CD8-positive, alpha-beta memory T cell (primary cell): Measurements from ENCODE around the gene ZNF823. TPM values are rescaled to one million over a fixed set of nuclear protein-coding genes. Genes with fewer than 3 reads are reported as not detected.
A peak's percentile ranks its signal among the peaks of the same experiment; 100 is the strongest.

Experiments
- CTCF ChIA-PET: fragments of 350-600 bp; sonication (Branson Sonifier 250); formaldehyde crosslinking; loops from one replicate; lab custom pipeline; 2021; ENCODE audit warnings: antibody characterized with exemption; lab: Charles Lee
- POLR2A ChIA-PET: fragments of 350-600 bp; sonication (Branson Sonifier 250); formaldehyde crosslinking; loops from one replicate; lab custom pipeline; 2021; ENCODE audit warnings: antibody characterized with exemption; lab: Charles Lee
- DNase-seq, 5 donors: peaks; one replicate each; pipeline versions ENCODE4 v3.0.0 to v3.0.0-alpha.2; 2020 to 2022; ENCODE audit warnings: mixed read lengths in 1 of 5
- H3K27ac ChIP-seq: one replicate; pipeline ENCODE4 v1.7.0; 2013; ENCODE audit warnings: low read depth, mild to moderate bottlenecking, low read length, moderate library complexity
- H3K27me3 ChIP-seq: 2 replicates; pipeline ENCODE4 v1.7.0; 2013; ENCODE audit warnings: low read length, mild to moderate bottlenecking; ENCODE audit not compliant: insufficient read depth, poor library complexity, severe bottlenecking
- H3K36me3 ChIP-seq: 2 replicates; pipeline ENCODE4 v1.7.0; 2013; ENCODE audit warnings: mild to moderate bottlenecking, low read length, moderate library complexity; ENCODE audit not compliant: insufficient read depth
- H3K4me1 ChIP-seq: 2 replicates; pipeline ENCODE4 v1.7.0; 2013; ENCODE audit warnings: mild to moderate bottlenecking, low read length, moderate library complexity; ENCODE audit not compliant: insufficient read depth
- H3K4me3 ChIP-seq: 2 replicates; pipeline ENCODE4 v1.7.0; 2013; ENCODE audit warnings: mild to moderate bottlenecking, low read length
- H3K9me3 ChIP-seq: 2 replicates; pipeline ENCODE4 v1.7.0; 2013; ENCODE audit warnings: mild to moderate bottlenecking, low read length
- H3K27ac Mint-ChIP-seq, 8 donors: one replicate each; pipeline ENCODE4 v1.8.0; 2020 to 2021; ENCODE audit warnings: mixed read lengths in 8 of 8, mild to moderate bottlenecking in 6 of 8, inconsistent platforms in 3 of 8, moderate library complexity in 3 of 8
- H3K27me3 Mint-ChIP-seq, 2 donors: one replicate each; pipeline ENCODE4 v1.8.0; 2020 to 2021; ENCODE audit warnings: mixed read lengths in 2 of 2, mild to moderate bottlenecking in 1 of 2, moderate library complexity in 1 of 2
- H3K36me3 Mint-ChIP-seq, 3 donors: one replicate each; pipeline ENCODE4 v1.8.0; 2020 to 2021; ENCODE audit warnings: mixed read lengths in 3 of 3, inconsistent platforms in 1 of 3, mild to moderate bottlenecking in 1 of 3
- H3K4me1 Mint-ChIP-seq, 3 donors: one replicate each; pipeline ENCODE4 v1.8.0; 2020 to 2021; ENCODE audit warnings: mixed read lengths in 3 of 3, inconsistent platforms in 1 of 3, mild to moderate bottlenecking in 1 of 3
- H3K4me3 Mint-ChIP-seq, 7 donors: one replicate each; pipeline ENCODE4 v1.8.0; 2020 to 2021; ENCODE audit warnings: mixed read lengths in 7 of 7, mild to moderate bottlenecking in 6 of 7, moderate library complexity in 4 of 7, inconsistent platforms in 2 of 7
- H3K9me3 Mint-ChIP-seq, 5 donors: one replicate each; pipeline ENCODE4 v1.8.0; 2020 to 2022; ENCODE audit warnings: mixed read lengths in 5 of 5, mild to moderate bottlenecking in 3 of 5, moderate library complexity in 2 of 5, inconsistent platforms in 1 of 5
- polyA plus RNA-seq: library from polyadenylated mRNA; unstranded; fragments of 300-500 nt; fragmentation: Illumina TruSeq; gene quantifications from one replicate; pipeline ENCODE4 v1.2.3, GENCODE V29; 2021
- total RNA-seq, 2 experiments: library from RNA; stranded (reverse); gene quantifications; one replicate each; pipeline ENCODE4 v1.2.3, GENCODE V29; 2021

ZNF823 gene
- total and polyA plus RNA-seq, 3 experiments from 2014 or later = 3.6 to 4.6 (median 4.4) TPM

GRCh38 chr19:11699931-11700794 is 38.6 kb downstream of the ZNF823 start:
- DNase-seq = peak in 2 of 5 donors; percentile 1 to 6

GRCh38 chr19:11698231-11698630 is 40.5 kb downstream of the ZNF823 start:
- Histone ChIP-seq H3K36me3 (no peaks in the 10 kb centered on the region), H3K27me3 (peaks cover 6% of the 10 kb centered on the region), H3K27ac (no peak overlapping the region), H3K4me1 (no peaks in the 10 kb centered on the region), H3K4me3 (no peak overlapping the region), H3K9me3 (no peaks in the 10 kb centered on the region)
- no peaks in the 10 kb centered on the region for H3K36me3 Mint-ChIP-seq
- peaks cover 11 to 19% (median 18%) of the 10 kb centered on the region in 3 donors for H3K4me1 Mint-ChIP-seq
- peaks cover 24 to 40% of the 10 kb centered on the region in 2 donors for H3K27me3 Mint-ChIP-seq
- ChIA-PET POLR2A (no interaction called here), CTCF (interaction anchor here (1.0 to 1.6 kb wide), 2 partner anchors 39 to 404 kb away, joined by 3 read pairs; no protein-coding TSS in a partner anchor)
- peaks cover 0 to 3% (median 0%) of the 10 kb centered on the region in 5 donors for H3K9me3 Mint-ChIP-seq
- DNase-seq = no peak
- H3K4me3 Mint-ChIP-seq = no peak overlapping the region
- H3K27ac Mint-ChIP-seq = peak overlapping the region in 1 of 8 donors; percentile 39

More at GRCh38 chr19:11699931-11700794, 38.6 kb downstream of the ZNF823 start:
- Mint-ChIP-seq H3K4me1 (peaks cover 0 to 5% (median 3%) of the 10 kb centered on the region in 3 donors), H3K27ac (peak overlapping the region in 1 of 8 donors; percentile 82), H3K36me3 (no peaks in the 10 kb centered on the region), H3K27me3 (peaks cover 9 to 23% of the 10 kb centered on the region in 2 donors), H3K9me3 (peaks cover 0 to 3% (median 0%) of the 10 kb centered on the region in 5 donors), H3K4me3 (no peak overlapping the region)
- CTCF ChIA-PET = interaction anchor here (0.7 to 1.3 kb wide), 5 partner anchors 22 to 98 kb away, joined by 3 to 5 read pairs (median 3); partner anchors contain the start of gene ZNF491
- Histone ChIP-seq H3K27me3 (no peaks in the 10 kb centered on the region), H3K27ac (no peak overlapping the region), H3K36me3 (no peaks in the 10 kb centered on the region), H3K4me3 (no peak overlapping the region), H3K4me1 (no peaks in the 10 kb centered on the region), H3K9me3 (no peaks in the 10 kb centered on the region)
- POLR2A ChIA-PET = no interaction called here

DNA sequence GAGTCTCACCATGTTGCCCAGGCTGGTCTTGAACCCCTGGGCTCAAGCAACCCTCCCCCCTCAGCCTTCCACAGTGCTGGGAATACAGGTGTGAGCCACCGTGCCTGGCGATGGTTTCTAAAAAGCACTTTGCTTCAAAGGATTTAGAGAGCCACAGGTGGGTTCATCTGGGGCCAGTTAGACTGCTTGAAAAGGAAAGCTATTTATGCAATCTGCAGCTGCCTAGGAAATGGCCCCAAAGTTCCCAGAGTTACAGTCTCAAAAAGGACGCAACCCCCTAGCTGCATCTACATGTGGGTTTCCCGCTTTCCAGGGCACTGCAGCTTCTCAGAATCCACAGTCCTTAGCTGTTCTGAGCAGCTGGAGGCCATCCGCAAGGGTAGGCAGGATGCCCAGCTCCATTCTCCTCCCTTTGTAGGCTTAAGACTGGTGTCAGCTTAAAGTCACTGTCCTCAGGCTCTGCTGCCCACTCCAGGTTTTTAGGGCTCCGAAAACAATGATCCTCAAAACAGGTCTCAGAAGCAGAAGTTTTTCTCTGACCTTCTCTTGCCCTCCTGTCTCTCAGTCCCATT is 41.4 kb downstream of the ZNF823 start:
- POLR2A ChIA-PET = no interaction called here
- H3K27ac Mint-ChIP-seq = no peak overlapping the region
- Histone ChIP-seq H3K9me3 (no peaks in the 10 kb centered on the region), H3K36me3 (no peaks in the 10 kb centered on the region), H3K4me3 (no peak overlapping the region), H3K27me3 (peaks cover 6% of the 10 kb centered on the region), H3K27ac (no peak overlapping the region), H3K4me1 (no peaks in the 10 kb centered on the region)
- H3K27me3 Mint-ChIP-seq = peaks cover 30 to 47% of the 10 kb centered on the region in 2 donors
- H3K9me3 Mint-ChIP-seq = peaks cover 0 to 3% (median 0%) of the 10 kb centered on the region in 5 donors
- CTCF ChIA-PET = interaction anchor here (1.0 to 1.6 kb wide), 2 partner anchors 40 to 404 kb away, joined by 3 read pairs; no protein-coding TSS in a partner anchor
- no peak for DNase-seq
- peaks cover 11 to 23% (median 18%) of the 10 kb centered on the region in 3 donors for H3K4me1 Mint-ChIP-seq
- H3K4me3 Mint-ChIP-seq = no peak overlapping the region
- H3K36me3 Mint-ChIP-seq = peaks cover 0 to 2% (median 0%) of the 10 kb centered on the region in 3 donors

DNA sequence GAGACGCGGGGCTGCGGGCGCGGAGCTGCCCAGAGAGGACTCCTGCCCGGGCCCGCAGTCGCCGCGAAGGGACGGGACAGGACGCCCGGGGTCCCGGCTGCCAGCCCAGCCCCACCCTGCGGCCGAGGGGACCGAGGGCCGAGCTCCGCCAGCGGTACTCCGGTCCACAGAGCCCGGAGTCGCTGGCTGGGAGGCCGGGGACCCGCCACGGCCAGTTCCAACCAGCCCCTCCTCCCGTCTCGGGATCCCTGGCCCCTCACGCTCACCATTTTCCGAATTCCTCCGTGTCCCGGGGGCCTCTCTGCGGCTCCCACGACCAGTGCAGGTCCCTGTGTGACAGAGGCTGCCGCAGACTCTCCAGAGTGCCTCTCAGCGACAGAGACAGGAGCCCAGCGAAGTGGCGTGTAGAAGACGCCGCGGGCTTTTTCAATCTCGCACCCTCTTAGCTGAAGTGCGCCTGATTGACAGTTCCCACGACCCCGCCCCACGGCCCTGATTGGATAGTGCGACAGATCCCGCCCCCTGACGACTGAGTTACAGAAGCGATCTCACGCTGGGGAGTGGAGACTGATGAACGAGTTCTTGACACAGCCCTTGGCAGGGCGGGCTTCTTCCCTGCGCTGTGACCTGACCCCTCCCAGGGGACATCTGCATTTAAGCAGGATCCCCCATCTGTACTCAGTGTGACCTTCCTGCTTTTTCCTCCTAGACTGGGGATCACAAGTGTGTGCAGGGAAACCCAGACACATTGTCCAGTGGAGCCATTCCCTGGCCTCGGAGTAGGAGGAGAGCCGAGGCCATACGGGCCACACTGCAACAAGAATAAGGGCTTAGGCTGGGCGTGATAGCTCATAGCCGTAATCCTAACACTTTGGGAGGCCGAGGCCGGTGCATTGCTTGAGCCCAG is 44.0 kb downstream of the ZNF823 start:
- CTCF ChIA-PET = no interaction called here
- POLR2A ChIA-PET = no interaction called here

GRCh38 chr19:11693505-11694499 is 44.9 kb downstream of the ZNF823 start:
- no peak for DNase-seq
- Histone ChIP-seq H3K27ac (peak overlapping the region; percentile 43), H3K4me1 (no peaks in the 10 kb centered on the region), H3K4me3 (peak overlapping the region; percentile 51), H3K36me3 (no peaks in the 10 kb centered on the region), H3K9me3 (no peaks in the 10 kb centered on the region), H3K27me3 (peaks cover 6% of the 10 kb centered on the region)
- H3K4me3 Mint-ChIP-seq = peak overlapping the region in 6 of 7 donors; percentile 25 to 82 (median 61)
- peaks cover 0 to 7% (median 3%) of the 10 kb centered on the region in 5 donors for H3K9me3 Mint-ChIP-seq
- CTCF ChIA-PET = no interaction called here
- peaks cover 0 to 7% (median 2%) of the 10 kb centered on the region in 3 donors for H3K36me3 Mint-ChIP-seq
- POLR2A ChIA-PET = no interaction called here
- no peak overlapping the region for H3K27ac Mint-ChIP-seq
- H3K4me1 Mint-ChIP-seq = peaks cover 11 to 20% (median 14%) of the 10 kb centered on the region in 3 donors
- peaks cover 42 to 66% of the 10 kb centered on the region in 2 donors for H3K27me3 Mint-ChIP-seq

More for the DNA sequence above, 44.0 kb downstream of the ZNF823 start:
- peak overlapping the region in 4 of 8 donors; percentile 29 to 73 (median 37) for H3K27ac Mint-ChIP-seq
- Histone ChIP-seq H3K4me1 (no peaks in the 10 kb centered on the region), H3K4me3 (peak overlapping the region; percentile 51), H3K27ac (peak overlapping the region; percentile 43), H3K9me3 (no peaks in the 10 kb centered on the region), H3K36me3 (no peaks in the 10 kb centered on the region), H3K27me3 (peaks cover 6% of the 10 kb centered on the region)
- H3K9me3 Mint-ChIP-seq = peaks cover 0 to 4% (median 0%) of the 10 kb centered on the region in 5 donors
- peaks cover 39 to 60% of the 10 kb centered on the region in 2 donors for H3K27me3 Mint-ChIP-seq
- peaks cover 11 to 20% (median 14%) of the 10 kb centered on the region in 3 donors for H3K4me1 Mint-ChIP-seq
- peak overlapping the region; percentile 61 to 92 (median 88) for H3K4me3 Mint-ChIP-seq
- peaks cover 0 to 5% (median 2%) of the 10 kb centered on the region in 3 donors for H3K36me3 Mint-ChIP-seq
- peak; percentile 51 to 73 (median 55) for DNase-seq

- Mint-ChIP-seq H3K27ac (no peak overlapping the region), H3K36me3 (peaks cover 0 to 7% (median 2%) of the 10 kb centered on the region in 3 donors), H3K27me3 (peaks cover 45 to 68% of the 10 kb centered on the region in 2 donors), H3K4me3 (peak overlapping the region in 1 of 7 donors; percentile 50), H3K4me1 (peaks cover 11 to 20% (median 14%) of the 10 kb centered on the region in 3 donors), H3K9me3 (peaks cover 3 to 16% (median 7%) of the 10 kb centered on the region in 5 donors)
- H3K4me3 ChIP-seq = no peak overlapping the region
- POLR2A ChIA-PET = no interaction called here
- no peak overlapping the region for H3K27ac ChIP-seq
- DNase-seq = no peak
- H3K9me3 ChIP-seq = no peaks in the 10 kb centered on the region
- H3K36me3 ChIP-seq = no peaks in the 10 kb centered on the region
- H3K27me3 ChIP-seq = peaks cover 6% of the 10 kb centered on the region
- no peaks in the 10 kb centered on the region for H3K4me1 ChIP-seq
- CTCF ChIA-PET = no interaction called here
Observed at GRCh38 chr19:11692127-11692790, 46.5 kb downstream of the ZNF823 start.
